GM23338 (cell line): ENCODE data around the gene PRRG3. TPM values are rescaled to one million over a fixed set of nuclear protein-coding genes. Genes with fewer than 3 reads are reported as not detected.

ENCODE experiments used
- ATAC-seq: fragments of 200-7000 bp; cut with Tn5 transposase; 3 replicates; pipeline ENCODE4 v1.9.1; 2020
- DNase-seq: peaks from one replicate; pipeline ENCODE4 v3.0.0-alpha.2; 2015; ENCODE audit warnings: low spot score
- H2AFZ ChIP-seq: fragments of 200-600 bp; sonication (generic); 2 replicates; pipeline ENCODE4 v1.8.0; 2016; ENCODE audit warnings: antibody characterized with exemption, mild to moderate bottlenecking, moderate library complexity
- H3F3A ChIP-seq: fragments of 200-600 bp; sonication (generic); replicated peaks from 2 replicates; pipeline ENCODE4 v1.8.0; 2017; ENCODE audit warnings: antibody characterized with exemption, mixed run types, low read depth
- H3K27ac ChIP-seq: fragments of 200-600 bp; sonication (generic); 2 replicates; pipeline ENCODE4 v1.6.1; 2016; ENCODE audit warnings: low read depth
- H3K27me3 ChIP-seq: fragments of 200-600 bp; sonication (generic); 2 replicates; pipeline ENCODE4 v1.8.0; 2016; ENCODE audit warnings: mild to moderate bottlenecking, mixed run types, moderate library complexity; ENCODE audit not compliant: insufficient read depth
- H3K36me3 ChIP-seq: fragments of 200-600 bp; sonication (generic); 2 replicates; pipeline ENCODE4 v1.8.0; 2016; ENCODE audit warnings: mild to moderate bottlenecking; ENCODE audit not compliant: insufficient read depth
- H3K4me1 ChIP-seq: fragments of 200-600 bp; sonication (generic); 2 replicates; pipeline ENCODE4 v1.8.0; 2016; ENCODE audit warnings: mild to moderate bottlenecking, moderate library complexity; ENCODE audit not compliant: insufficient read depth
- H3K4me2 ChIP-seq: fragments of 200-600 bp; sonication (generic); 2 replicates; pipeline ENCODE4 v1.7.1; 2017; ENCODE audit warnings: mixed run types
- H3K4me3 ChIP-seq: fragments of 200-600 bp; sonication (generic); 2 replicates; pipeline ENCODE4 v1.6.1; 2016; ENCODE audit warnings: mixed run types
- H3K79me2 ChIP-seq: fragments of 200-600 bp; sonication (generic); replicated peaks from 2 replicates; pipeline ENCODE4 v1.8.0; 2017; ENCODE audit warnings: mild to moderate bottlenecking; ENCODE audit not compliant: insufficient read depth
- H3K9me2 ChIP-seq: fragments of 200-600 bp; sonication (generic); 2 replicates; pipeline ENCODE4 v1.8.0; 2017; ENCODE audit not compliant: insufficient read depth
- H4K20me1 ChIP-seq: fragments of 200-600 bp; sonication (generic); replicated peaks from 2 replicates; pipeline ENCODE4 v1.8.0; 2017; ENCODE audit warnings: mild to moderate bottlenecking; ENCODE audit not compliant: insufficient read depth
- H3K27ac Mint-ChIP-seq: 2 replicates; pipeline ENCODE4 v1.8.0; 2020; ENCODE audit warnings: inconsistent platforms, mild to moderate bottlenecking, moderate library complexity, mixed read lengths
- H3K27me3 Mint-ChIP-seq: 3 replicates; pipeline ENCODE4 v1.8.0; 2022; ENCODE audit warnings: low read depth, mild to moderate bottlenecking, moderate library complexity, mixed read lengths, inconsistent platforms; ENCODE audit not compliant: insufficient read depth, poor library complexity
- H3K36me3 Mint-ChIP-seq: 3 replicates; pipeline ENCODE4 v1.8.0; 2021; ENCODE audit warnings: low read depth, mild to moderate bottlenecking, inconsistent platforms, moderate library complexity, mixed read lengths
- H3K4me1 Mint-ChIP-seq: 3 replicates; pipeline ENCODE4 v1.8.0; 2020; ENCODE audit warnings: mild to moderate bottlenecking, inconsistent platforms, mixed read lengths
- H3K4me3 Mint-ChIP-seq: 3 replicates; pipeline ENCODE4 v1.8.0; 2021; ENCODE audit warnings: moderate library complexity, mild to moderate bottlenecking, inconsistent platforms, mixed read lengths
- H3K9me3 Mint-ChIP-seq: 3 replicates; pipeline ENCODE4 v1.8.0; 2020; ENCODE audit warnings: moderate library complexity, mild to moderate bottlenecking, inconsistent platforms, mixed read lengths
- CTCF ChIP-seq, 2 experiments: fragments of 200-600 bp in 1 of 2; sonication (generic) in 1 of 2; conservative IDR thresholded peaks; 2 replicates each; pipeline versions ENCODE4 v1.5.1 to v1.6.1; 2016 to 2017; ENCODE audit warnings: antibody characterized with exemption in 2 of 2, low read depth in 2 of 2, mild to moderate bottlenecking in 2 of 2, moderate library complexity in 1 of 2
- EZH2 ChIP-seq: fragments of 200-600 bp; sonication (generic); IDR thresholded peaks from one replicate; pipeline ENCODE4 v1.8.0; 2017; ENCODE audit warnings: antibody characterized with exemption, mild to moderate bottlenecking, low read depth; ENCODE audit not compliant: unreplicated experiment
- EZH2phosphoT487 ChIP-seq: fragments of 200-600 bp; sonication (generic); IDR thresholded peaks from one replicate; pipeline ENCODE4 v1.8.1; 2018; ENCODE audit warnings: antibody characterized with exemption; ENCODE audit not compliant: unreplicated experiment
- JUNB ChIP-seq: IDR thresholded peaks from one replicate; pipeline ENCODE4 v1.6.1; 2016; ENCODE audit warnings: antibody characterized with exemption; ENCODE audit not compliant: unreplicated experiment
- POLR2AphosphoS5 ChIP-seq: IDR thresholded peaks from 2 replicates; pipeline ENCODE4 v1.6.1; 2016; ENCODE audit warnings: antibody characterized with exemption, low read depth
- STAT1 ChIP-seq: IDR thresholded peaks from one replicate; pipeline ENCODE4 v1.6.1; 2016; ENCODE audit warnings: antibody characterized with exemption; ENCODE audit not compliant: unreplicated experiment
- ZNF114 ChIP-seq: fragments of 250-450 bp; sonication (Bioruptor Pico); IDR thresholded peaks from 2 replicates; pipeline ENCODE4 v1.5.0; 2020; ENCODE audit warnings: mild to moderate bottlenecking, moderate library complexity
- ZNF462 ChIP-seq: fragments of 250-450 bp; sonication (Bioruptor Pico); IDR thresholded peaks from 2 replicates; pipeline ENCODE4 v1.5.0; 2020; ENCODE audit warnings: mild to moderate bottlenecking, moderate library complexity
- polyA plus RNA-seq: library from polyadenylated mRNA; unstranded; fragments of >200 nt; fragmentation: Nextera tagmentation; extraction: Ambion mirVana; gene quantifications from 2 replicates; pipeline ENCODE4 v1.2.1, GENCODE V29; 2016
- total RNA-seq: library from RNA; depleted of rRNA; stranded (reverse); fragments of >200 nt; shearing (Covaris generic); gene quantifications from 2 replicates; pipeline ENCODE4 v1.2.3, GENCODE V29; 2014

Gene PRRG3
- total and polyA plus RNA-seq, 2 experiments from 2014 or later, result 5.0 to 10.6 TPM

- no peak overlapping the region for H3K27ac ChIP-seq
- H3K4me1 ChIP-seq, result no peaks in the 10 kb centered on the region
- H3K4me3 ChIP-seq, result no peak overlapping the region
- ATAC-seq, result no peak
- H4K20me1 ChIP-seq, result no peaks in the 10 kb centered on the region
- H2AFZ ChIP-seq, result no peak overlapping the region
- H3K9me3 Mint-ChIP-seq, result no peaks in the 10 kb centered on the region
- no peaks in the 10 kb centered on the region for H3K36me3 ChIP-seq
- H3K4me3 Mint-ChIP-seq, result no peak overlapping the region
- no peaks in the 10 kb centered on the region for H3K36me3 Mint-ChIP-seq
- DNase-seq, result no peak
- H3K27me3 ChIP-seq, result no peaks in the 10 kb centered on the region
- no peak overlapping the region for H3K4me2 ChIP-seq
- H3F3A ChIP-seq, result no peaks in the 10 kb centered on the region
- H3K79me2 ChIP-seq, result no peaks in the 10 kb centered on the region
- H3K27me3 Mint-ChIP-seq, result peaks cover 1% of the 10 kb centered on the region
- TF ChIP-seq JUNB, result no peak
- TF ChIP-seq STAT1, result no peak
- TF ChIP-seq ZNF114 (CRISPR knock-in tag), result no peak
- TF ChIP-seq CTCF (conservative IDR thresholded peaks at IDR 0.05; ENCODE audit: low read depth in 2 of 2), result no peak
- no peak for TF ChIP-seq EZH2
- TF ChIP-seq POLR2AphosphoS5, result no peak
- no peak for TF ChIP-seq EZH2phosphoT487
- no peak for TF ChIP-seq ZNF462 (CRISPR knock-in tag)
- H3K27ac Mint-ChIP-seq, result no peak overlapping the region
- H3K9me2 ChIP-seq, result no peaks in the 10 kb centered on the region
- peaks cover 4% of the 10 kb centered on the region; the same call in 2 of the 3 replicates for H3K4me1 Mint-ChIP-seq
Measured at GRCh38 chrX:151702026-151702714, 6.9 kb downstream of the PRRG3 start.
